LNCaP clone FGC (cell line): Measurements from ENCODE around the gene NKAIN2.

ENCODE experiments used
- DNase-seq: peaks from one replicate; pipeline ENCODE4 v3.0.0-alpha.2; 2011; ENCODE audit warnings: low read depth
- H3K4me3 ChIP-seq: 2 replicates; pipeline ENCODE4 v1.5.1; 2011; ENCODE audit warnings: mild to moderate bottlenecking, low read depth, low read length, control low read depth
- TF ChIP-seq, protein P1 (sequence below): IDR thresholded peaks from 2 replicates; pipeline ENCODE4 v1.5.1; 2012; ENCODE audit warnings: mild to moderate bottlenecking; ENCODE audit not compliant: control insufficient read depth, insufficient read depth; ENCODE audit errors: extremely low read depth

Gene NKAIN2

DNA sequence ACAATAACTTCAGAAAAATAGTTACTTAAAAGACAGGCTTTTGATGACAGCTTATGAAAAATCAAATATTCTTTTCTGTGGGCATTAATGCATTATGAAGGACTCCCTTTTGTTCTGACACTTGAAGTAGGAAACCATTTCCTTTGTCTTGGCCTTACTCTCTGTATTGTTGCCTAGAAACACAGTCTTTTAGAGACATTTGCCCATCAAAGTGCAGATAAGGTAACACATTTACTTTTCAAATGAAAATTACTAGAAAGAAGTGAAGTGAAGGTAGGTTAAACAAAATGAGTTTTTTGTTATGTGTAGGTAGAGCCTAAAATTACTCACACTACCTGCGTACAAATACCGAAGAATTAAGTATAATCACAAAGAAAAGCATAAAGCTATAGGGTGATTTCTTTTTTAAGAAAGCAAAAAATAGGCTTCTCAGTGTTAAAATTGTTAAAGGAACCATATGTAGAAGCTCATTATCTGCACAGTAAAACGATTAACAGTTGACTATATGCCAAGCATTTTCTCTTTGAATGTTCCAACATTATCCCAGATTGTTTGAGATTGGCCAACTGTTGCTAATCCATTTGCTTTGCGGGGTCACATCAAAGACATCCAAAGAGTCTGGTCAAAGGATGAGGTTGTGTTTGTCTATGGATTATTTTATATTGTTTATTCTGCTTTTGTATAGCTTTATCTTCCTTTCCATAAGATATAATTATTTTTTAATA lies 616.6 kb downstream of the NKAIN2 start:
- TF ChIP-seq, protein P1, sequence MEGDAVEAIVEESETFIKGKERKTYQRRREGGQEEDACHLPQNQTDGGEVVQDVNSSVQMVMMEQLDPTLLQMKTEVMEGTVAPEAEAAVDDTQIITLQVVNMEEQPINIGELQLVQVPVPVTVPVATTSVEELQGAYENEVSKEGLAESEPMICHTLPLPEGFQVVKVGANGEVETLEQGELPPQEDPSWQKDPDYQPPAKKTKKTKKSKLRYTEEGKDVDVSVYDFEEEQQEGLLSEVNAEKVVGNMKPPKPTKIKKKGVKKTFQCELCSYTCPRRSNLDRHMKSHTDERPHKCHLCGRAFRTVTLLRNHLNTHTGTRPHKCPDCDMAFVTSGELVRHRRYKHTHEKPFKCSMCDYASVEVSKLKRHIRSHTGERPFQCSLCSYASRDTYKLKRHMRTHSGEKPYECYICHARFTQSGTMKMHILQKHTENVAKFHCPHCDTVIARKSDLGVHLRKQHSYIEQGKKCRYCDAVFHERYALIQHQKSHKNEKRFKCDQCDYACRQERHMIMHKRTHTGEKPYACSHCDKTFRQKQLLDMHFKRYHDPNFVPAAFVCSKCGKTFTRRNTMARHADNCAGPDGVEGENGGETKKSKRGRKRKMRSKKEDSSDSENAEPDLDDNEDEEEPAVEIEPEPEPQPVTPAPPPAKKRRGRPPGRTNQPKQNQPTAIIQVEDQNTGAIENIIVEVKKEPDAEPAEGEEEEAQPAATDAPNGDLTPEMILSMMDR: no peak
- no peak overlapping the region for H3K4me3 ChIP-seq
- DNase-seq: no peak

DNA sequence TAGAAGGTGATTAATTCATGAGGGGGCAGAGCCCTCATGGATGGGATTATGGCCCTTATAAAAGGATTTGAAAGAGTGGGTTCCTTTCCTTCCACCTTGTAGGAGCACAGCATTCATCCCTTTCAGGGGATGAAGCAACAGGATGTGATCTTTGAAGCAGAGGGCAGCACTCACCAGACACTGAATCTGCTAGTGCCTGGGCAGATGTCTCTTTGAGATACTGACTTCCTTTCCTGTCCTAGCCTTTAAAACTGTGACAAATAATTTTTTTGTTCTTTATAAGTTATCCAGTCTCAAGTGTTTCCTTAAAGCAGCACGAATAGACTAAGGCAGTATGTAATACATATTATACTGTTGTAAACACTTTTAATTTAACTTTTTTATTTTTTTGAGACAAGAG lies 620.0 kb downstream of the NKAIN2 start:
- DNase-seq: no peak
- no peak overlapping the region for H3K4me3 ChIP-seq
- TF ChIP-seq, protein P1: no peak

DNA sequence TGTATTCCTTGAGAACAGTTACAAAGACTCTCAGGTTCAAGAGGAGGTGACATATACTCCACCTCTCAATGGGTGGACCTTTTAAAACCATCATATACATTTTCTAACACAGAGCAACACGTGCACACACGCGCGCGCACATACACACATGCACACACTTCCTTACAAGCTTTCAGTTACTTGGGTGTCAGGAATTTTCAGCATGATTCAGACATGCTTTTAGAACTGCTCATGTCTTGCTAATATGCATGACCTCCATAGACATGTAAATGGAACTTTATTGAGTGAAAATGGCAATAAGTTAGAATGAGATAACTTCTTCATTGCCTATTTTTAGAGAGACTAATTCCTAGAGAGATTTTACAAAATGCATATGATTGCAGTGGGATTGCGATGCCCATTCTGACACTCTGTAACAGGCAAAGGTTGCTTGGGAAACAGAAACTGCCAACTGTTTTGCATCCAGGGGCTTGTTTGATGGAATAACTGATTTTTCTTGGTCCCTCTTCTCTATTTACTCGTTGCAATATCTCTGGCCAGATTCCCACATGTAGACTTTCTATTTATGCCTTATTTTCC lies 627.2 kb downstream of the NKAIN2 start:
- TF ChIP-seq, protein P1: no peak
- no peak for DNase-seq
- no peak overlapping the region for H3K4me3 ChIP-seq

DNA sequence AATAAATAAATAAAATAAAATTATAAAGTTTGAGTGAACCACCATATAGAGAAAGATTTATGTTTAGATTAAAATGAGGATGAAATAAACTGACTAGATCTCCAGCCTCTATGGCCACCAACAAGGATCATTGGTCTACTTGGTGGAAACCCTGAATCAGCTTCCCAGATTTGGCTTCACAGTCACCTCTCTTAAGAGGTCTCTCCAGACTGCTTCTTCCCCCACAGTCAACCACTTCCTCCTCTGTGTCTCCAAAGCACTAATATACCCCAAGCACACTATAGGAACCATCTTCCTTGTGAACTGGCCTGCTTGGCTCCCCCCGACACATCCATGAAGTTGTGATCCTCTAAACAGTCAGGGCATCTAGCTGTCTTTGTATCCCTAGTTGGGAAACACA lies 629.0 kb downstream of the NKAIN2 start:
- TF ChIP-seq, protein P1: no peak
- no peak overlapping the region for H3K4me3 ChIP-seq
- DNase-seq: no peak

DNA sequence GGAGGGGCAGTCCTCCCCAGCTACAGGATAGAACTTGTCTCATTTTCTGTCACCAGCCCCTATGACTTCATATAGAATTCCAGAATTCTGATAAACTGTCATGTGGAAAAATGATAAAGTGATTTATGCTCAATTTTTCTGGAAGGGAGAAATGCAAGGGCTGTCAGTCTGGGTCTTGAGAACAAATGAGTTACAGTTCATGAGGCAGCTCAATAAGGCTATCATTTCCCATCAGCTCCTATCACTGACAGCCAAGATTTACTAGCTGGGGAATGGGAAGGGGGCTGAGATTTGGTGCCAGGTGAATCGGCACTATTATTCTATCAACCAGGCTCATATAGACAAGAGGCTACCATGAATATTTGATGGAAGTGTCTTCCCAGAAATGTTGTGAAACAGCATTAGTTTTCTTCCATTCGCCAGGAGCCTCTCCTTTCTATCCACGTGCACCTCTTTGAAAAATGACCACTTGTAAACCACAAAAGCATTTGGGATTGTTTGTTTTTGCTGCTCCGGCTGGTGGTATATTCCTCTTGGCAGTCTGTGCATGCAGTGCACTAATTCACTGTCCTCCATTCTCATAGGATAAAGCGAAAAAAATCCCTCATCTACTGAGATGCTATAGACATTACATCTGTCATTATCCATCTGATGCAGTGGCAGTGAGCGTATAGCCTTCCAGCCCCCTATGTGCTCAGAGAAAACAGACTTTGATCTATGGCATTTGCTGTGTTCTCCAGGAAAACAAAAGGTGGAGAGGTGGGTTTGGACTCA lies 629.9 kb downstream of the NKAIN2 start:
- no peak for DNase-seq
- H3K4me3 ChIP-seq: no peak overlapping the region
- TF ChIP-seq, protein P1: no peak

DNA sequence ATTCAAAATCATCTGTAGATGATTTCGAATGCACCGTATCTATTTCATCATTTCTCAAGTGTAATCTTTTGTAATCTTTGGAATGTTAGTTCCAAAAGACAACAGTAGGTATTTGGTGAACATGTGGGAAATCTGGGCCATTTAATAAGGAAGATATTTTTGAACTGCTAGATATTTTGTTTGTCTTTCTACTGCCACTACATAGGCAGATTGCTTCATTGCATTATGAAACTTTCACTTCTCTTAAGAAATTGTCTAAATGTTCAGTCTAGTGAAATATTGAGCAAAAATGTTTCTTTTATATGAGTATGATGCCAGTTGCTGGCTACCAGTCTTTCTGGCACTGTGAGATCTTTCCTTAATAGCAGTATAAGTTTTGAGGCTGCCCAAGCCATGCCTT lies 630.8 kb downstream of the NKAIN2 start:
- TF ChIP-seq, protein P1: no peak
- DNase-seq: no peak
- H3K4me3 ChIP-seq: no peak overlapping the region
